HL-60 (cell line): Measurements from ENCODE around the gene BHMT.
"Not testable (repeated sequence)": the region's sequence is repeated elsewhere in the genome, so short reads cannot be mapped to it uniquely, and the experiment has no call there.

Source experiments
- POLR2AphosphoS5 ChIP-seq: IDR thresholded peaks from 2 replicates; pipeline ENCODE4 v1.6.1; 2012; ENCODE audit warnings: low read depth
- TF ChIP-seq, protein P1 (sequence below): IDR thresholded peaks from one replicate; pipeline ENCODE4 v1.5.1; 2011; ENCODE audit warnings: low read length, control low read depth, inconsistent platforms; ENCODE audit not compliant: insufficient read depth
- TF ChIP-seq, protein P2 (sequence below): IDR thresholded peaks from 2 replicates; pipeline ENCODE4 v1.6.1; 2012; ENCODE audit warnings: low read depth; ENCODE audit not compliant: insufficient replicate concordance

DNA sequence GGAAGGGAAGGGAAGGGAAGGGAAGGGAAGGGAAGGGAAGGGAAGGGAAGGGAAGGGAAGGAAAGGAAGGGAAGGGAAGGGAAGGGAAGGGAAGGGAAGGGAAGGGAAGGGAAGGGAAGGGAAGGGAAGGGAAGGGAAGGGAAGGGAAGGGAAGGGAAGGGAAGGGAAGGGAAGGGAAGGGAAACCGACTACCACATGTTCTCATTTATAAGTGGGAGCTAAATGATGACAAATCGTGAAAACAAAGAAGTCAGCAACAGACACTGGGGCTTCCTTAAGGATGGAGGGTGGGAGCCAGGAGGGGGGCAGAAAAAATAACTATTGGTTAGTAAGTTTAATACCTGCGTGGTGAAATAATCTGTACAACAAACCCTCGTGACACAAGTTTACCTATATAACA is 68.8 kb downstream of the BHMT start:
- TF ChIP-seq, protein P1, sequence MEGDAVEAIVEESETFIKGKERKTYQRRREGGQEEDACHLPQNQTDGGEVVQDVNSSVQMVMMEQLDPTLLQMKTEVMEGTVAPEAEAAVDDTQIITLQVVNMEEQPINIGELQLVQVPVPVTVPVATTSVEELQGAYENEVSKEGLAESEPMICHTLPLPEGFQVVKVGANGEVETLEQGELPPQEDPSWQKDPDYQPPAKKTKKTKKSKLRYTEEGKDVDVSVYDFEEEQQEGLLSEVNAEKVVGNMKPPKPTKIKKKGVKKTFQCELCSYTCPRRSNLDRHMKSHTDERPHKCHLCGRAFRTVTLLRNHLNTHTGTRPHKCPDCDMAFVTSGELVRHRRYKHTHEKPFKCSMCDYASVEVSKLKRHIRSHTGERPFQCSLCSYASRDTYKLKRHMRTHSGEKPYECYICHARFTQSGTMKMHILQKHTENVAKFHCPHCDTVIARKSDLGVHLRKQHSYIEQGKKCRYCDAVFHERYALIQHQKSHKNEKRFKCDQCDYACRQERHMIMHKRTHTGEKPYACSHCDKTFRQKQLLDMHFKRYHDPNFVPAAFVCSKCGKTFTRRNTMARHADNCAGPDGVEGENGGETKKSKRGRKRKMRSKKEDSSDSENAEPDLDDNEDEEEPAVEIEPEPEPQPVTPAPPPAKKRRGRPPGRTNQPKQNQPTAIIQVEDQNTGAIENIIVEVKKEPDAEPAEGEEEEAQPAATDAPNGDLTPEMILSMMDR = not testable (repeated sequence)
- TF ChIP-seq POLR2AphosphoS5 = not testable (repeated sequence)
- TF ChIP-seq, protein P2, sequence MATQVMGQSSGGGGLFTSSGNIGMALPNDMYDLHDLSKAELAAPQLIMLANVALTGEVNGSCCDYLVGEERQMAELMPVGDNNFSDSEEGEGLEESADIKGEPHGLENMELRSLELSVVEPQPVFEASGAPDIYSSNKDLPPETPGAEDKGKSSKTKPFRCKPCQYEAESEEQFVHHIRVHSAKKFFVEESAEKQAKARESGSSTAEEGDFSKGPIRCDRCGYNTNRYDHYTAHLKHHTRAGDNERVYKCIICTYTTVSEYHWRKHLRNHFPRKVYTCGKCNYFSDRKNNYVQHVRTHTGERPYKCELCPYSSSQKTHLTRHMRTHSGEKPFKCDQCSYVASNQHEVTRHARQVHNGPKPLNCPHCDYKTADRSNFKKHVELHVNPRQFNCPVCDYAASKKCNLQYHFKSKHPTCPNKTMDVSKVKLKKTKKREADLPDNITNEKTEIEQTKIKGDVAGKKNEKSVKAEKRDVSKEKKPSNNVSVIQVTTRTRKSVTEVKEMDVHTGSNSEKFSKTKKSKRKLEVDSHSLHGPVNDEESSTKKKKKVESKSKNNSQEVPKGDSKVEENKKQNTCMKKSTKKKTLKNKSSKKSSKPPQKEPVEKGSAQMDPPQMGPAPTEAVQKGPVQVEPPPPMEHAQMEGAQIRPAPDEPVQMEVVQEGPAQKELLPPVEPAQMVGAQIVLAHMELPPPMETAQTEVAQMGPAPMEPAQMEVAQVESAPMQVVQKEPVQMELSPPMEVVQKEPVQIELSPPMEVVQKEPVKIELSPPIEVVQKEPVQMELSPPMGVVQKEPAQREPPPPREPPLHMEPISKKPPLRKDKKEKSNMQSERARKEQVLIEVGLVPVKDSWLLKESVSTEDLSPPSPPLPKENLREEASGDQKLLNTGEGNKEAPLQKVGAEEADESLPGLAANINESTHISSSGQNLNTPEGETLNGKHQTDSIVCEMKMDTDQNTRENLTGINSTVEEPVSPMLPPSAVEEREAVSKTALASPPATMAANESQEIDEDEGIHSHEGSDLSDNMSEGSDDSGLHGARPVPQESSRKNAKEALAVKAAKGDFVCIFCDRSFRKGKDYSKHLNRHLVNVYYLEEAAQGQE = not testable (repeated sequence)
